Stomach (tissue), 9 donors: Measurements from ENCODE around the gene GRK2. TPM values are rescaled to one million over a fixed set of nuclear protein-coding genes. Genes with fewer than 3 reads are reported as not detected.
"Not testable (repeated sequence)": the region's sequence is repeated elsewhere in the genome, so short reads cannot be mapped to it uniquely, and the experiment has no call there.

Experiments
- DNase-seq, 2 donors: peaks; one replicate each; pipeline versions ENCODE4 v3.0.0 to v3.0.0-alpha.2; 2013 to 2019
- H3K27ac ChIP-seq, 5 donors: fragments of 200-600 bp in 4 of 5; sonication (generic) in 4 of 5; one replicate each; pipeline ENCODE4 v1.5.1; 2013 to 2019; ENCODE audit warnings: mild to moderate bottlenecking in 1 of 5, moderate library complexity in 1 of 5
- H3K27me3 ChIP-seq, 3 donors: fragments of 200-600 bp; sonication (generic); one replicate each; pipeline ENCODE4 v1.5.1; 2017 to 2019; ENCODE audit warnings: mixed run types in 1 of 3
- H3K36me3 ChIP-seq, 4 donors: fragments of 200-600 bp; sonication (generic); 1 replicate in 3 of 4; 2 replicates in 1 of 4; pipeline ENCODE4 v1.5.1; 2016 to 2019
- H3K4me1 ChIP-seq, 4 donors: fragments of 200-600 bp; sonication (generic); one replicate each; pipeline ENCODE4 v1.5.1; 2016 to 2019
- H3K4me3 ChIP-seq, 4 donors: fragments of 200-600 bp; sonication (generic) in 3 of 4; one replicate each; pipeline ENCODE4 v1.5.1; 2016 to 2019; ENCODE audit warnings: mild to moderate bottlenecking in 1 of 4
- H3K9me3 ChIP-seq, 4 donors: fragments of 200-600 bp; sonication (generic); one replicate each; pipeline ENCODE4 v1.5.1; 2016 to 2019
- EP300 ChIP-seq: sonication (generic); formaldehyde crosslinking; IDR thresholded peaks from one replicate; pipeline ENCODE4 v1.6.1; 2017; ENCODE audit warnings: antibody characterized with exemption
- POLR2A ChIP-seq, 4 donors: fragments of 450-650 bp; IDR thresholded peaks; one replicate each; pipeline ENCODE4 v1.6.1; 2016; ENCODE audit warnings: antibody characterized with exemption in 4 of 4, control low read depth in 2 of 4, mild to moderate bottlenecking in 1 of 4, moderate library complexity in 1 of 4
- POLR2AphosphoS5 ChIP-seq, 3 donors: sonication (generic); formaldehyde crosslinking; IDR thresholded peaks; one replicate each; pipeline ENCODE4 v1.6.1; 2016; ENCODE audit warnings: antibody characterized with exemption in 3 of 3
- WGBS, 5 donors: extraction: QIAGEN DNeasy Blood & Tissue Kit in 3 of 5; methylation state at CpG; one replicate each; pipeline versions ENCODE4 v1.1.5 to v1.1.7; 2013 to 2018; 5-methylcytosine and 5-hydroxymethylcytosine counted together
- intact Hi-C: fragments of 100-400 bp; cut with DNase I; formaldehyde crosslinking; loops from one replicate; pipeline ENCODE4 v1.15.1; 2023; ENCODE audit warnings: low total_unique reads
- polyA plus RNA-seq, 3 donors: library from polyadenylated mRNA; stranded (reverse); fragments of 200-250 nt; gene quantifications; one replicate each; pipeline ENCODE4 v1.2.3, GENCODE V29; 2013
- total RNA-seq, 5 donors: library from RNA; depleted of rRNA; stranded (reverse); fragments of >200 nt; gene quantifications; one replicate each; pipeline versions ENCODE4 v1.1.0 to v1.2.3, GENCODE V29; 2014 to 2016
- TF ChIP-seq, protein P1 (sequence below), 7 experiments: fragments of 450-650 bp in 4 of 7; fragments of 200-600 bp in 3 of 7; sonication (generic) in 3 of 7; IDR thresholded peaks; one replicate each; pipeline ENCODE4 v1.5.1; 2016 to 2019; ENCODE audit warnings: antibody characterized with exemption in 7 of 7, control low read depth in 2 of 7, mild to moderate bottlenecking in 1 of 7
- donor health status: healthy with polysubstance abuse.
- donor health status: Bipolar disorder and iron deficiency.
- donor health status: healthy.

GRK2 gene
- total and polyA plus RNA-seq, 8 donors, result 44.0 to 266 (median 86.2) TPM

DNA sequence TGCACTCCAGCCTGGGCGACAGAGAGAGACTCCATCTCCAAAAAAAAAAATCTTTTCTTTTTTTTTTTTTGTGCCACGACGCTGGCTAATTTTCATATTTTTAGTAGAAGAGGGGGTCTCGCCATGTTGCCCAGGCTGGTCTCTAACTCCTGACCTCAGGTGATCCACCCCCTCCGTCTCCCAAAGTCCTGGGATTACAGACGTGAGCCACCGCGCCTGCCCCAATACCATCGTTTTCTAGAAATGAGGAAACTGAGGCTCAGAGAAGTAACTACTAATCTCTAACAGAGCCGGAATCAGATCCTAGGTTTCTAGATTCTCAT, 50.6 kb downstream of the GRK2 start:
- peak overlapping the region; percentile 83 to 97 (median 91) for H3K4me3 ChIP-seq
- peaks cover 24 to 60% (median 48%) of the 10 kb centered on the region in 4 donors for H3K4me1 ChIP-seq
- TF ChIP-seq POLR2AphosphoS5 (IDR thresholded peaks at IDR 0.05), result no peak
- H3K27me3 ChIP-seq, result no peaks in the 10 kb centered on the region
- intact Hi-C loops, result no loop called here
- 0 to 1% (median 0%) methylated on average over 5 to 10 of the region's 10 CpGs for WGBS, 5 donors
- peaks cover 0 to 10% (median 3%) of the 10 kb centered on the region in 4 donors for H3K36me3 ChIP-seq
- no peak for DNase-seq
- no peaks in the 10 kb centered on the region for H3K9me3 ChIP-seq
- peak overlapping the region; percentile 90 to 99 (median 92) for H3K27ac ChIP-seq

DNA sequence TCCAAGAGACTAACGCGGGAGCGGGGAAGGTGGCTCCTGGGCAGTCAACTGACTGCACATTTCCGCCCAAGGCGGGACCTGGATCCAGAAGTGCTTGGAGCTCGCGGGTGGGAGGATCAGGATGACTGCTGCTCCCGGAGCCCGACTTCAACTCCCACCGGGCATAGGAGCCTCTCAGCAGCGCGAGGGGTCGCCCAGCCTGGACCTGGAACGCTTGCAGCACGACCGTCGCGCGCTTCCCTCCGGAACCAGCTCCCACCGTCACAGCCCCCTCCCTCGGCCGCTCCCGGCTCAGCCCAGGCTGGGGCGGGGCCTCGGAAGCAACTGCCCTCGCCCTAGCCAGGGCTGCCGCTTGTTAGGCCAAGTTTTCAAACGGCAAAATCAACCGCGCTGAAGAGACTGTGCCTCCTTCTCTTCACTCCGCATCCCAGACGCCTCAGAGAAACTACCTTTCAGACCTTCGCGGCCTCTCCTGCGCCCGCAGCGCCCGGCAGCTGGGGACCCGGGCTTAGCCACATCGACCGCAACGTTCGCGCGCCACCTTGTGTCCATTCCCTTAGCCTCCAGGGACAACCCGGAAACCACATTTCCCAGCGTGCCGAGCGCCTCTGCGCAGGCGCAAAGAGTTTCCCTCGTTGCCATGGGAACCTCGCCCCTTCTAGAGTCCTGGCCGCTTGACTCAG, 51.1 kb downstream of the GRK2 start:
- Histone ChIP-seq H3K9me3 (no peaks in the 10 kb centered on the region), H3K27ac (peak overlapping the region; percentile 90 to 99 (median 92)), H3K27me3 (no peaks in the 10 kb centered on the region), H3K4me3 (peak overlapping the region; percentile 83 to 97 (median 91)), H3K36me3 (peaks cover 0 to 10% (median 0%) of the 10 kb centered on the region in 4 donors), H3K4me1 (peaks cover 19 to 55% (median 44%) of the 10 kb centered on the region in 4 donors)
- TF ChIP-seq, protein P1, sequence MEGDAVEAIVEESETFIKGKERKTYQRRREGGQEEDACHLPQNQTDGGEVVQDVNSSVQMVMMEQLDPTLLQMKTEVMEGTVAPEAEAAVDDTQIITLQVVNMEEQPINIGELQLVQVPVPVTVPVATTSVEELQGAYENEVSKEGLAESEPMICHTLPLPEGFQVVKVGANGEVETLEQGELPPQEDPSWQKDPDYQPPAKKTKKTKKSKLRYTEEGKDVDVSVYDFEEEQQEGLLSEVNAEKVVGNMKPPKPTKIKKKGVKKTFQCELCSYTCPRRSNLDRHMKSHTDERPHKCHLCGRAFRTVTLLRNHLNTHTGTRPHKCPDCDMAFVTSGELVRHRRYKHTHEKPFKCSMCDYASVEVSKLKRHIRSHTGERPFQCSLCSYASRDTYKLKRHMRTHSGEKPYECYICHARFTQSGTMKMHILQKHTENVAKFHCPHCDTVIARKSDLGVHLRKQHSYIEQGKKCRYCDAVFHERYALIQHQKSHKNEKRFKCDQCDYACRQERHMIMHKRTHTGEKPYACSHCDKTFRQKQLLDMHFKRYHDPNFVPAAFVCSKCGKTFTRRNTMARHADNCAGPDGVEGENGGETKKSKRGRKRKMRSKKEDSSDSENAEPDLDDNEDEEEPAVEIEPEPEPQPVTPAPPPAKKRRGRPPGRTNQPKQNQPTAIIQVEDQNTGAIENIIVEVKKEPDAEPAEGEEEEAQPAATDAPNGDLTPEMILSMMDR (IDR thresholded peaks at IDR 0.05), result peak in 6 of 7 experiments; percentile 73 to 100 (median 94)
- TF ChIP-seq POLR2A (IDR thresholded peaks at IDR 0.05), result peak in 1 of 4 donors; percentile 31
- no peak for TF ChIP-seq EP300
- peak; percentile 58 to 74 (median 68) for TF ChIP-seq POLR2AphosphoS5 (IDR thresholded peaks at IDR 0.05)
- DNase-seq, result peak; percentile 98 to 99
- intact Hi-C loops, result no loop called here
- WGBS, 5 donors, result 0% methylated on average over 41 to 55 of the region's 55 CpGs

DNA sequence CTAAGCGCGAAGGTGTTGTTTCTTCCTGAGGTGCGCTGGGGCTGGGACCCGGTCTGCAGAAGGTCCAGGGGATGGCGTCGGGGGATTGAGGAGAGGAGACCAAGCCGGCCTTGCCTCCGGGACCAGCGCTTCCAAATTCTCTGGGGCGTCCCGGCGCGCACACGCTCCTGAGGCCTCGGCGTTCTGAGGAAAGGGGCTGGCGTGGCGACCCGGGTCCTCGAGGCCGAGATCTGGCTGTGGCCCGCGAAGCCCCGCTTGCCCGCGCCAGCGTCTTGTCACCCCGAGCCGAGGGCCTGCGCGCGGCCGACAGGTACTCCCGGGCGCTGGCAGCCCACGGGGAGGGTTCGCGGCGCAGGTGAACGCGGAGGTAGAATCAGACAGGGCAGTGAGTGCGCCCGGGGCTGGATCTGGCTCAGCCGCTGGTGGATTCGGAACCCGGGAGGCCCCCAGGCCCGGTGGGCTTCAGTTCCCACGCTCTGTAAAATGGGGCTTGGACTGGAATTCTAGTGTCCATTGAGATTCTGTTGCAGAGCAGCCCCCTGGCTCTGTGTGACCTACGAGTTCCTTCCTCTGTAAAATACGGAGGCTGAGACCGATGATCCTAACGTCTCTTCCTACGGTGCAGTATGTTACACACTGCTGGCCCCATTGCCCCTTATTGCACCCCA, 51.7 kb downstream of the GRK2 start:
- TF ChIP-seq POLR2A (IDR thresholded peaks at IDR 0.05) (no peak), EP300 (no peak), POLR2AphosphoS5 (IDR thresholded peaks at IDR 0.05) (no peak)
- TF ChIP-seq, protein P1 (IDR thresholded peaks at IDR 0.05), result no peak
- H3K27ac ChIP-seq, result peak overlapping the region; percentile 90 to 99 (median 92)
- H3K36me3 ChIP-seq, result peaks cover 0 to 10% (median 0%) of the 10 kb centered on the region in 4 donors
- no peaks in the 10 kb centered on the region for H3K9me3 ChIP-seq
- intact Hi-C loops, result no loop called here
- H3K27me3 ChIP-seq, result no peaks in the 10 kb centered on the region
- 0 to 2% (median 1%) methylated on average over 20 to 53 of the region's 53 CpGs for WGBS, 5 donors
- peak overlapping the region; percentile 83 to 97 (median 91) for H3K4me3 ChIP-seq
- peak in 1 of 2 donors; percentile 54 for DNase-seq
- H3K4me1 ChIP-seq, result peaks cover 13 to 48% (median 37%) of the 10 kb centered on the region in 4 donors

DNA sequence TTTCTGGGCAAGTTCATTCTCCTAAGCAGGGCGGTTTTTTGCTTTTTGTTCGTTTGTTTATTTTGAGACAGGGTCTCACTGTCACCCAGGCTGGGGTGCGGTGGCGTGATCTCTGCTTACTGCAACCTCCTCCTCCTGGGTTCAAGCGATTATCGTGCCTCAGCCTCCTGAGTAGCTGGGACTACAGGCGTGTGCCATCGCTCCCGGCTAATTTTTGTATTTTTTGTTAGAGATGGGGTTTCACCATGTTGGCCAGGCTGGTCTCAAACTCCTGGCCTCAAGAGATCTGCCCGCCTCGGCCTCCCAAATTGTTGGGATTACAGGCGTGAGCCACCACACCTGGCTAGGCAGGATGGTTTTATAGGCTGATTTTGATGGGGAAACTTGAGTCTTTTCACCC, 52.6 kb downstream of the GRK2 start:
- not testable (repeated sequence) for DNase-seq

DNA sequence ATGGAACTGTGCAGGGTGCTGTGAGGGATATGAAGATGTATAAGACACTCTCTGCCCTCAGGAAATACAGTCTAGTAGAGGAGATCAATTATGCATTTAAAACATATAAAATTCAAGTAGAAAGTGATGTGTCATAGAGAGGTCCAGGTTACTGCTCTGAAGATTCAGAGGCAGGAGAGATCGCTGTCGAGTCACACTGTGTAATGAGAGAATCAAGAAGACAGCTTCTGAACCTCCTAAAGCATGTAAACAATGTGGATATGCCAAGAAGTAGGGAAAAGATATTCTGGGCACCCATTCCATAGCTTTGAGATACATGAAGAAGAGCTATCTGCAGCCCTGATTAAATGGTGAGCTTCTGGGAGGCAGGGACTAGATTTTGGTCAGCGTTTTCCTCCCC, 53.7 kb downstream of the GRK2 start:
- H3K4me3 ChIP-seq, result no peak overlapping the region
- H3K27me3 ChIP-seq, result no peaks in the 10 kb centered on the region
- no peak for DNase-seq
- intact Hi-C loops, result no loop called here
- H3K27ac ChIP-seq, result no peak overlapping the region
- no peak for TF ChIP-seq POLR2AphosphoS5 (IDR thresholded peaks at IDR 0.05)
- TF ChIP-seq, protein P1 (IDR thresholded peaks at IDR 0.05), result no peak
- no peak for TF ChIP-seq EP300
- no peaks in the 10 kb centered on the region for H3K9me3 ChIP-seq
- 69 to 84% (median 80%) methylated on average over 3 of the region's 3 CpGs for WGBS, 5 donors
- H3K36me3 ChIP-seq, result peaks cover 0 to 10% (median 3%) of the 10 kb centered on the region in 4 donors
- peaks cover 11 to 41% (median 28%) of the 10 kb centered on the region in 4 donors for H3K4me1 ChIP-seq

More for the DNA sequence above, 52.6 kb downstream of the GRK2 start:
- peak overlapping the region in 3 of 4 donors; percentile 89 to 97 (median 93) for H3K4me3 ChIP-seq
- 87 to 91% (median 89%) methylated on average over 12 of the region's 12 CpGs for WGBS, 5 donors
- H3K27ac ChIP-seq, H3K36me3 ChIP-seq, H3K9me3 ChIP-seq, H3K27me3 ChIP-seq, intact Hi-C loops: not testable (repeated sequence)
- H3K4me1 ChIP-seq, result peaks cover 11 to 41% (median 31%) of the 10 kb centered on the region in 4 donors
